Pulmonary artery endothelial cell (primary cell): Measurements from ENCODE around the gene C16orf95. TPM values are rescaled to one million over a fixed set of nuclear protein-coding genes. Genes with fewer than 3 reads are reported as not detected.
"Not testable (repeated sequence)": the region's sequence is repeated elsewhere in the genome, so short reads cannot be mapped to it uniquely, and the experiment has no call there.

ENCODE experiments used
- DNase-seq: peaks from one replicate; pipeline ENCODE4 v3.0.0-alpha.2; 2011; ENCODE audit warnings: low read depth, low spot score
- total RNA-seq: library from RNA; depleted of rRNA; stranded (reverse); fragments of >200 nt; gene quantifications from 2 replicates; pipeline ENCODE4 v1.2.3, GENCODE V29; 2014

The C16orf95 gene
- 4.1 and 4.3 TPM in 2 replicates for total RNA-seq

GRCh38 chr16:87316923-87317749, at the start of gene C16orf95:
TSS of gene C16orf95 (minus strand) at chr16:87317392. CDS start at chr16:87317242, 150 bp downstream.
- peak; percentile 72 for DNase-seq

DNA sequence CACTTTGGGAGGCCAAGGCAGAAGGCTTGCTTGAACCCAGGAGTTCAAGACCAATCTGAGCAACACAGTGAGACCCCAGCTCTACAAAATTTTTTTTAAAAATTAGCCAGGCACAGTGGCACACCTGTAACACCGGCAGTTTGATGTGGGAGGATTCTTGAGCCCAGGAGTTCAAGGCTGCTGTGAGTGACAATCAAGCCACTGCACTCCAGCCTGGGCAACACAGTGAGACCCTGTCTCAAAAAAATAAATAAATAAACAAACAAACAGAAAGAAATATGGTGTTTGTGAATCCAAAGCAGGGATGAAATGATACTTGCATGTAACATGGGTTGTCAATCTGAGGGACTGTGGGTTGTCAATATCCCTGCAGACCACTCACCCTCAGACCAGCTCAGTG, 49.7 kb upstream of the C16orf95 start:
- DNase-seq, result no peak

DNA sequence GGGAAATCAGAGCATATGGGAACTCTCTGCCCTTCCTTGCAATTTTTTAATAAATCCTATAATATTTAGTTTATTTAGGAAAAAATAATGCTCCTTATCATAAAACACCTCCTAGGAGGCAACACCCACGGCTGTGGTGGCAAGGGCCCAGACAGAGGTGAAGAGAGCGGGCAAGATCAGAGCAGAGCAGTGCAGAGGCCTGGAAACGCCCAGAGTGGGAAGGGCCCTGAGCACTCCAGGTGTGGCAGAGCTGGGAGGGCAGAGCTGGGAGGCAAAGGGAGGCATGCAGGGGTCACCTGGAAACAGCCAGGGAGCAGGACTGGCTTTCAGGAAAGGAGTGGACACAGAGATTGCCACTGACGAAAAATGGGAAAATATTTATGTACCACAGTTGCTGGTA, 49.1 kb upstream of the C16orf95 start:
- no peak for DNase-seq

- DNase-seq, result no peak
Observed at GRCh38 chr16:87365021-87365713, 48.0 kb upstream of the C16orf95 start.

- no peak for DNase-seq
Observed at GRCh38 chr16:87363771-87364455, 46.7 kb upstream of the C16orf95 start.

GRCh38 chr16:87362828-87363559, 45.8 kb upstream of the C16orf95 start:
- not testable (repeated sequence) for DNase-seq

DNA sequence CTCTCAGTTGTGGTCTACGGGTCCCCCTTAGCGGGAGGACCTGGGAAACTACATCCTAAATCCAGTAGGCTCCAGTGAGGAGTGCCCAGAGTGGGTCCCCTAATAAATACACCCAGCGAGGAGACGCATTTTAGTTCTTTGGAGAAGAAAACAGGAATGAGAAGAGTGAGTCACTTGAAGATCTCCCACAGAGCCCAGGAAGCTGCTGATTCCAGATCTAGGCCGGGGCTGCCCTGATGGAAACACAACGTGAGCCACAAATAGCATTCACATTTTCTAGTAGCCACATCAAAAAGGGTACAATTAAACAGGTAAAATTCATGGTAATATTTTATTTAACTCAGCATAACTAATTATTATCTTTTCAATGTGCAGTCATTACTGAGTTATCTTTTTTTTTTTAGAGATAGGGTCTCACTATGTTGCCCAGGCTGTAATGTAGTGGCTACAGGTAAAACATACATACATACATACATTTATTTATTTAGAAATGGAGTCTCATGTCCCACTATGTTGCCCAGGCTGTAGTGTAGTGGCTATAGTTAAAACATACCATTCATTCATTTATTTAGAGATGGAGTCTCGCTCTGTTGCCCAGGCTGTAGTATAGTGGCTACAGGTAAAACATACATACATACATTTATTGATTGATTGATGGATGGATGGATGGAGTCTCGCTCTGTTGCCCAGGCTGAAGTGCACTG, 44.9 kb upstream of the C16orf95 start:
- DNase-seq, result no peak

DNA sequence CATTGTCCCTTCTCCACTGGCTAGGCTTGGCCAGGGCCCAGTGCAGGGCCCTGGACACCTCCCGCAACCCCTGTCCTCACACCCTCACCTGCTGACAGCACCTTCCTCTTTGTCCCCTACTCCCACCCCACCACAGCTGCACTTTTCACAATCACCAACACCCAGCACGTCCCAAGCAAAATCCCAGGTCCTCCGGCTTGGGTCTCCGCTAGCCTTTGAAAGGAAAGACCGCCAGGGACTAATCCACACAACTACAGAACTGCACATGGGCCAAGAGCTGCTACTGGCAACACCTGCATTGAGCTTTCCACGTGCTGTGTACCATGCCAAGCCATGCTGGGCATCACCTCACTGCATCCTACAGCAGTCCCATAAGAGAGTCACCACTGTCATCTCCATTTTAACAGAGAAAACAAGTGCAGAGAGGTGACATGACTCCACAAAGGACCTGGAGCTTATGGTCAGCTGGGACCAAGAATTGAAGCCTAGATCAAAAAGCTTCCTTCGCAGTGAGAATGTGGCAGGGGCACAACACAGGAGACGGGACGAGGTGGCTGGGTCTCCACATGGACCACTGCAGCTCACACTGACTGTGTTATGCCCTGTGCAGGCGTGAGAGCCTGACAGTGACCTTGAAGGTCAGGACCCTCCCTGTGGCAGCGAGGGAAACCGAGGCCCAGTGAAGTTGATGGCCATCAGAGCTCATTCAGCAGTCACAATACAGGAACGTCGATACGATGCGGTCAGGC, 43.8 kb upstream of the C16orf95 start:
- DNase-seq, result no peak

GRCh38 chr16:87359121-87359520, 41.9 kb upstream of the C16orf95 start:
- no peak for DNase-seq

GRCh38 chr16:87358696-87359095, 41.5 kb upstream of the C16orf95 start:
- DNase-seq, result no peak

DNA sequence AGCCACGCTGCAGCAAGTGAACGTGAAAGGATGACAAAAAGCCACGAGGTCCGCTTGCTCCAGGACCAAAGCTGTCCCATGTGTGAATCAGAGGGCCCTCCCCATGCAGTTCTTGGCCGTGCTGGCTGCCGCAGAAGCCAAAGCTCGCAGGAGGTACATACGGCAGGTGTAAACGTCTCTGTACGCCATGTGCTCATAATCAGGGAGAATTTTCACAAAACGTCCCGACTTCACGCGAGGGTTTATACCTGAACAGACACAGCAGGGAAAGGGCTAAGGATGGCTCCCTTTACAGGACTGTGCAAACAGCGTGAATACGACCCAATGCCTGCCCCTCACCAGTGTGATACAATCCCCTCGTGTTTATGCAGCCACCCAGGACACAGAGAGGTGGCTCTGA, 41.1 kb upstream of the C16orf95 start:
- no peak for DNase-seq

DNA sequence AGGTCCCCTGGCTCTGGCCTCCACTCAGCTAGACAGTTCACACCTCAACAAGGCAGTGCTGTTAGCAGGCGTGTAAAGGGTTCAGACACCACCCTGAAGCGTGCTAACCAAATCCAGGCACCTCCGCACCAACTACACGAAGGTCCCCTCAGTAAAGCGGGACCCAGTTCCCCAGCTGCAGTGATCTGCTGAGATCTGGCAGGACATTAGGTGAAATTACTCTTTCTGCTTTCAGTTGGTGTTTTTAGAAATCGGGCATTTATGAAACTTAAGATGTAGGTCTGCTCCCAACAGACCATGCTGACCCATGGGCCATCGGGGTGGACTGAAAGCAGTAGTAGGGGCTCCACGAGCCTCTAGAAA, 39.3 kb upstream of the C16orf95 start:
- DNase-seq, result no peak

DNA sequence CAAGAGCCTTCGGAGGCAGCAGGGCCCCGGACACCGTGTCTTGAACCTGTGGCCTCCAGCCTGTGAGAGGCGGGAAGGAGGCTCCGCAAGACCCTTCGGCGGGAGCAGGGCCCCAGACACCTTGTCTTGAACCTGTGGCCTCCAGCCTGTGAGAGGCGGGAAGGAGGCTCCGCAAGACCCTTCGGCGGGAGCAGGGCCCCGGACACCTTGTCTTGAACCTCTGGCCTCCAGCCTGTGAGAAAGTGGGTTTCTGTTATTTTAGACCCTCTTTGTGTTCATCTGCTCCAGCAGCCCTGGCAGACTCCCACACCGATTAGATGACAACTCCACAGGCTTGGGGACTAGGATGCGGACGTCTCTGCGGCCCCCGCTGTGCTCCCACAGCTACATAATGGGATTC, 36.4 kb upstream of the C16orf95 start:
- DNase-seq, result no peak

GRCh38 chr16:87352818-87353217, 35.6 kb upstream of the C16orf95 start:
- no peak for DNase-seq

- DNase-seq, result no peak
Observed at GRCh38 chr16:87351320-87351698, 34.1 kb upstream of the C16orf95 start.

DNA sequence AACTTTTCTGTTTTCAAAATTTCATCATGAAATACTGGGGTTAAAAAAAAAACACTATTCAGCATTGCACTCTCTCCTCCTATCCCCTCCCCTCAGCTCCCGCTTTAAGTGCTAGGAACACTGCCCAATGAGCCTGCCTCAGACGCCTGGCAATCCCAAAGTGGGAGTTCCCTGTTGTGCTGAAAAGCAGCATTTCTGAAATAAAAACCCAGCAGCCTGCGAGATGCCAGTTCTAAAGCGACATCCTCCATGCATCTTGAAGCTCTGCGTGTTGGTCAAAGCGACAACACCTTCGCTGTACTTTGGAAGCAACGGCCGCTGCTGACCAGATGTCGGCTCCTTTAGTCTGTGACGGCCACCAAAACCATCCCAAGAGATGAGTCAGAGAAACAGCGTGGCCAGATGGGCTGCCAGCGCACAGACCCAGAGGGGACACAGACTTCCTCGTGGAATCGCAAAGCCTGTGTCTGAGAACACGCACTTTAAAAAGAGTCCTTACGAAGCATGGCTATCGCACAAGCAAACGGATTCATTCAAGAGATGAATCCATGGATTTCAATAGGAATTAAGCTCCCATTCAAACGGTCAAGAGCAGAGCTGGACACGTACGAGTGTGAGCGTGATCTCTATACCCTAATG, 33.6 kb upstream of the C16orf95 start:
- DNase-seq, result no peak

DNA sequence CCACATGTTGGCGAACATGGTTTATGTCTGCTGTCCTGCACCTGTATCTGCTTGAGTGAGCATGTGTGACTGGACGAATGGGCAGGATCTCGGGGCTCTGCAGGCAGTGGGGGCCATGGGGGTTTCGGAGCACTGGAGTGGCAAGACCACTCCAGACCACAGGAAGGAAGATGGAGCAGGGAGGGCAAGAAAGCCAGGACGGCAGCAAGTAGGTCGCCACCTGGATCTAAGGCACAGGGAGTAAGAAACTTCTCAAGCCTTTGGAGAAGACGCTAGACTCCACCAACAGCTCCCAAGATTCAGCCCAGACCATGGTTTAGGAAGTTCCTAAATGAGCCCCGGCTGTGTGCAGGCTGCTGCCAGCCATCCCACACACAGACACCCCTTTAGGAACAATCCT, 32.8 kb upstream of the C16orf95 start:
- no peak for DNase-seq

DNA sequence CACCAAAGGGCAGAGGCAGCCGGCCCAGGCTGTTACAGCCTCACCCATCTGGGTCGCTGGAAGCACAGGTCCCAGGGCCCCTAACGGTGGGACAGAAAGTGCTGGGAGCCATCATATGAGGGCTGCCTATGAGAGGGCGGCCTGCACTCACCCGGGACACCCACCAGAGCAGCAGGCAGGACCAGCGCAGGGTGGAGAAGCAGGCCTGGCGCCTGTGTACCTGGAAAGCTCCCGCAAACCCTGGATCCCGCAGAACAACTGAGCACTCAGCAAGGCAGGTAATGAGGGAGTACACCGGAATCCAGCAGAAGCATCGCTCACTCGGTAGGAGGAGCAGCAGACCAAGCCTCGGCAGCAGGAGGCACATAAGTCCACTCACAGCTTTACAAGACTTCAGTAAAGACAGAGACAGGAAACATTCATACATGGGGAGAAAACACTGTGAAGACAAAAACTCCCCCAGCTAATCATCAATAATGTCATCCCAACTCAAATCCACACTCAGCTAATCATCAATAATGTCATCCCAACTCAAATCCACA, 31.5 kb upstream of the C16orf95 start:
- DNase-seq, result no peak

- no peak for DNase-seq
Observed at GRCh38 chr16:87347932-87348615, 30.9 kb upstream of the C16orf95 start.
